VCaP (cell line): ENCODE measurements around the gene C2orf78.

ENCODE experiments used
- H3K27ac ChIP-seq: fragments of 450-650 bp; 2 replicates; pipeline ENCODE4 v1.5.1; 2017
- CTCF ChIP-seq: fragments of 450-650 bp; conservative IDR thresholded peaks from 2 replicates; pipeline ENCODE4 v1.5.1; 2017; ENCODE audit warnings: mild to moderate bottlenecking, moderate library complexity

C2orf78 gene

GRCh38 chr2:73832930-73833329 lies 48.9 kb downstream of the C2orf78 start:
- H3K27ac ChIP-seq, result no peak overlapping the region
- TF ChIP-seq CTCF, result no peak

DNA sequence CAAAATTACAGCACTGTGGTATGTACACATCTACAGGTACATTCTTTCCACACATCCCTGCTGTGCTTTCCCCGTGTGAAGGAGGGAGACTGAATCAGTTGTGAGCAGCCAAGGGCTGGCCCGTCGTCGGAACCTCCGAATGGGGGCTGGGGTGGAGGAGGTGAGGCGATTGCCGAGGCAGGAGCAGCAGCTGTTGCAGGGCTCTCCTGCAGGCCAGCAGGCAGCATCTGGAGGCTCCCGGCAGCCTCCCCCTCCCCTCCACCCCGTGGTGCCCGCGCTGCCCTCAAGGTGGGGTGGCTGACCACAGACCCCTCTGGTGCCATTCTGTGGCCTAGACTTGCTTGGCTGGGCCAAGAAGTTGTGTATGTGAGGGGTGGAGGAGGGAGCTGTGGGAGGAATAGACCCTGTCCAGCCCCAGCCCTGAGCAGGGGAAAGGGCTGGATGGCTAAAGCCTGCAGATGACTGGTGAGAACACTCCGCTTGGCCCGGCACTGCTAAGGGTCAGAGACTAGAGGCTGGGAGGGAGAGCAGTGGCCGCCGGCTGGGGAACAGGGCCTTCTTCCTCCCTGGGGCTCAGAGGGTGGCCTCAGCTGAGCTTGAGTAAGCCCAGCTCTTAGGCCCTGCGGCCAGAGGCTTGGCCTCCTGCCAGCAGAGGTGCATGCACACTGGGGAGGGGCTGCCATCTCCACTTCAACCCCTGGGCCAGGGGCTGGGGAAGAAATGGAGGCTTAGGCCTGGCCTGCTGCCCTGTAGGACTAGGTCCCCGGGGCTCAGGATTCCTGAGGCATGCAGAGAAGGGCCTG lies 52.4 kb downstream of the C2orf78 start:
- no peak for TF ChIP-seq CTCF
- no peak overlapping the region for H3K27ac ChIP-seq

DNA sequence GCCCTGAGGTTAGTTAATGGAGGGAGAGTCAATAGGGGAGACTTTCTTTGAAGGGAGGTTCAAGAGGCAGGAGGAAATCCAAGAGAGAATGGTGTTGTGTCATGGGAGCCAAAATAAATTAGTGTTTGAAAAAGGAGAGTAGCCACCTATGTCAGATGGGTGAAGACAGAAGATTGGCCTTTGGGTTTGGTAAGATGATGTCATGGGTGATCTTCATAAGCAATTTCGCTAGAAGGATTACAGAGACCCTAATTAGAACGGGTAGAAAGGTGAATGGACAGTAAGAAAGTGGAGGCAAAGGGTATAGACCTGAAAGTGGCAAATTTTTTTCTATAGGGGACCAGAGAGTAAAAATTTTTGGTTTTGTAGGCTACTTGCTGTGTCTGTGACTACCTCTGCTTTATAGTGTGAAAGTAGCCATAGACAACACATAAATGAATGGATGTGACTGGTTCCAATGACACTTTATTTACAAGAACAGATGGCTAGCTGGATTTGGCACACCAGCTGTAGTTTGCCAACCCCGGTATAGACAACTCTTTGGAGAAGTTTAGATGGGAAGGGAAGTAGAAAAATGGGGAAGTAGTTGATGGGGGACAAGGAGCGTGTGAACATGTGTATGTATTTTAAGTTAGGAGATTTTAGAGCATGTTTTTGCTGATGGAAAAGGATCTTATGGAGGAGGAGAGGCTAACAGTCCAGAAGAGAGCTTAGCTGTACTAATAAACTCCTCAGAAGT lies 54.0 kb downstream of the C2orf78 start:
- no peak overlapping the region for H3K27ac ChIP-seq
- no peak for TF ChIP-seq CTCF

- no peak for TF ChIP-seq CTCF
- H3K27ac ChIP-seq, result no peak overlapping the region
Observed at GRCh38 chr2:73838889-73839534, 55.0 kb downstream of the C2orf78 start.

GRCh38 chr2:73839653-73840411 lies 55.8 kb downstream of the C2orf78 start:
- peak; percentile 20; the same call in 1 of the 2 replicates for TF ChIP-seq CTCF
- H3K27ac ChIP-seq, result no peak overlapping the region

DNA sequence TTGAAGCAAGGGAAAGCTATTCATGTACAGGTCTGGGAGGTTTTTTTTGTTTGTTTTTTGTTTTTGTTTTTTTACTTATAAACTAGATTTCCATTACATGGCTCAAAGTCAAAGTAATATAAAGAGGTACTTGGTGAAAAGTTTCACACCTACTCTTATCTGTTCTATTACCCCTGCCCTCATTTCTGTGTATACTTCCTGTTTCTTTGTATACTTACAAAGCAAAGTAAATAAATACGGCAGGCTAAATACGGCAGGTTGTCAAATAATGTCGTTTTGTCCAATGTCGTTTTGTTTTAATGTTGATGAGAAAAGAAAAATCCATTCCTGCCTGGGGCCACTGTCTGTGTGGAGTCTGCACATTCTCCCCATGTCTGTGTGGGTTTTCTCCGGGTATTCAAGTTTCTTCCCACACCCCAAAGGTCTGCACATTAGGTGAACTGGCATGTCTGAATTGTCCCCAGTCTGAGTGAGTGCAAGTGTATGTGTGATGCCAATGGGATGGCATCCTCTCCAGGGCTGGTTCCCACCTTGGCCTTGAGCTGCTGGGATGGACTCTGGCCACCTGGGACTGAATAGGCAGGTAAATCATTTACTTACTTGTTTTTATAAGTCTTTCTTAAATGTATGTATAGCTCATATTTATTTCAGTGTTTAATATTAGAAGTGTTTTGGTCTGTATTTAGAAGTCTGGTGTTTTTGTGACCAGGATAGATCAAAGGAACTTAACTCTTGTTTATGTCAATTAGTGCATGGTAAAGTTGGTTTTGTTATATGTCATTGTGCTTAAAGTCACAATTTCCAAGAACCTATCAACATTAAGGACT lies 58.1 kb downstream of the C2orf78 start:
- TF ChIP-seq CTCF, result no peak
- H3K27ac ChIP-seq, result peak overlapping the region; percentile 20
